HG03139 (cell line): ENCODE measurements around the gene CAMTA1.

ENCODE experiments used
- ATAC-seq: cut with Tn5 transposase; IDR thresholded peaks from one replicate; pipeline ENCODE4 v1.9.1; 2021; ENCODE audit not compliant: unreplicated experiment

CAMTA1 gene

GRCh38 chr1:7221826-7222694, 436.8 kb downstream of the CAMTA1 start:
- no peak for ATAC-seq

GRCh38 chr1:7222695-7223015, 437.4 kb downstream of the CAMTA1 start:
- no peak for ATAC-seq

- no peak for ATAC-seq
These were observed 438.3 kb downstream of the CAMTA1 start for GRCh38 chr1:7223334-7224080.

- no peak for ATAC-seq
These were observed 438.9 kb downstream of the CAMTA1 start for GRCh38 chr1:7224081-7224534.

GRCh38 chr1:7224644-7225043, 439.4 kb downstream of the CAMTA1 start:
- no peak for ATAC-seq

- no peak for ATAC-seq
These were observed 440.7 kb downstream of the CAMTA1 start for GRCh38 chr1:7225711-7226505.

GRCh38 chr1:7227654-7228053, 442.4 kb downstream of the CAMTA1 start:
- no peak for ATAC-seq

- no peak for ATAC-seq
These were observed 443.2 kb downstream of the CAMTA1 start for GRCh38 chr1:7228252-7228961.

GRCh38 chr1:7229186-7229585, 443.9 kb downstream of the CAMTA1 start:
- ATAC-seq = no peak

GRCh38 chr1:7229696-7230631, 444.7 kb downstream of the CAMTA1 start:
- ATAC-seq = no peak

GRCh38 chr1:7232441-7233236, 447.4 kb downstream of the CAMTA1 start:
- ATAC-seq = no peak

- no peak for ATAC-seq
These were observed 447.9 kb downstream of the CAMTA1 start for GRCh38 chr1:7233237-7233540.

- ATAC-seq = no peak
These were observed 448.6 kb downstream of the CAMTA1 start for GRCh38 chr1:7233646-7234470.

- ATAC-seq = no peak
These were observed 449.2 kb downstream of the CAMTA1 start for GRCh38 chr1:7234471-7234755.

GRCh38 chr1:7235871-7236517, 450.7 kb downstream of the CAMTA1 start:
- ATAC-seq = no peak

- ATAC-seq = no peak
These were observed 451.7 kb downstream of the CAMTA1 start for GRCh38 chr1:7236844-7237515.

GRCh38 chr1:7247158-7247557, 461.9 kb downstream of the CAMTA1 start:
- no peak for ATAC-seq
